Measurements from ENCODE around the gene GSTO1. TPM values are rescaled to one million over a fixed set of nuclear protein-coding genes. Genes with fewer than 3 reads are reported as not detected.

The GSTO1 gene
- total RNA-seq, 1 donor from 2014 or later: 189 TPM

DNA sequence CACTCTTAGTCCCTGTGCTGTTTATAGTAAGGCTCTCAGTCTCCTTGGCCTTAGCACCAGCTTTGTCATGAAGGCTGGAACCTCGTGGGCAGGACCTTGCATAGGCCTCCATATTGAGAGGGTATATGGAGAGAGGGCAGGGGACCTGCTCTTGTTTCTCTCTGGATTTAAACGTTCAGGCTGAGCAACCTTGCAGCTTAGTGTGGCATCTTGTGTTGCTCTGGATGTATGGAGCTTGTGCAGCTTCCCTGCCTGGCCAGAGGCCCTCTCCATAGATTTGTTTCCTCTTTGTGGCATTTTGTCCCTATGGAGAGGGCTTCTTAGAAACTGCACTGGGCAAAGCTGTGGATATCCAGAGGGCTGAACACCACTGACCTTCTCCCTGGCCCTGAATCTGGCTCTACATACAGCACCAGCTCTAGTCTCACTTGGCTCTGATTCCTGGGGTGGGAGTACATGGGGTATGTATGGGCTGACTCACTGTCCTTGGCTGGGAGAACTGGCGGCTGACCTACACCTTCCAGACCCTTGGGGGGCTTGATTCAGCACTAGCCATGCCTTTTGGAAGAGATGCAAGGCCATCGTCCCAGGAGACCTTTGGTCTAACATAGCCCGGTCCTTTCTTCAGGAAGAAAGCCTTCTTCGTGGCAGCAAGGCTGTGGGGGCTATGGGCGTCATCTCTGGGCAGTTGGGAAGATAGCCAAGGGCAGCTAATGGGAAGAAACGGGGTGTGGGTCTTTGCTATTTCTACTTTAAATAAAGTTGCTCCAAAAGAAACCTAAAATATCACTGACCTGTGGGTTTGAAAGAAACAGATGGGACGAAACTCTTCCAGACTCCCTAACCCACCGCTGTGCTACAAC is 53.1 kb downstream of the GSTO1 start:
- Histone ChIP-seq H3K9me3 (replicated peaks) (no peaks in the 10 kb centered on the region), H3K4me3 (no peak overlapping the region), H3K27me3 (ENCODE audit: low read depth) (no peaks in the 10 kb centered on the region), H3K4me1 (peaks cover 100% of the 10 kb centered on the region), H3K36me3 (peaks cover 14% of the 10 kb centered on the region), H3K27ac (replicated peaks) (peak overlapping the region; percentile 94)
- TF ChIP-seq, protein P1, sequence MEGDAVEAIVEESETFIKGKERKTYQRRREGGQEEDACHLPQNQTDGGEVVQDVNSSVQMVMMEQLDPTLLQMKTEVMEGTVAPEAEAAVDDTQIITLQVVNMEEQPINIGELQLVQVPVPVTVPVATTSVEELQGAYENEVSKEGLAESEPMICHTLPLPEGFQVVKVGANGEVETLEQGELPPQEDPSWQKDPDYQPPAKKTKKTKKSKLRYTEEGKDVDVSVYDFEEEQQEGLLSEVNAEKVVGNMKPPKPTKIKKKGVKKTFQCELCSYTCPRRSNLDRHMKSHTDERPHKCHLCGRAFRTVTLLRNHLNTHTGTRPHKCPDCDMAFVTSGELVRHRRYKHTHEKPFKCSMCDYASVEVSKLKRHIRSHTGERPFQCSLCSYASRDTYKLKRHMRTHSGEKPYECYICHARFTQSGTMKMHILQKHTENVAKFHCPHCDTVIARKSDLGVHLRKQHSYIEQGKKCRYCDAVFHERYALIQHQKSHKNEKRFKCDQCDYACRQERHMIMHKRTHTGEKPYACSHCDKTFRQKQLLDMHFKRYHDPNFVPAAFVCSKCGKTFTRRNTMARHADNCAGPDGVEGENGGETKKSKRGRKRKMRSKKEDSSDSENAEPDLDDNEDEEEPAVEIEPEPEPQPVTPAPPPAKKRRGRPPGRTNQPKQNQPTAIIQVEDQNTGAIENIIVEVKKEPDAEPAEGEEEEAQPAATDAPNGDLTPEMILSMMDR (IDR thresholded peaks at IDR 0.05; ENCODE audit: borderline replicate concordance): no peak
- DNase-seq: no peak
- intact Hi-C loops (cut with micrococcal nuclease): loop anchor here (5.0 kb wide), 1 partner anchor 44 kb away; the partner anchor contains the start of gene CFAP58

DNA sequence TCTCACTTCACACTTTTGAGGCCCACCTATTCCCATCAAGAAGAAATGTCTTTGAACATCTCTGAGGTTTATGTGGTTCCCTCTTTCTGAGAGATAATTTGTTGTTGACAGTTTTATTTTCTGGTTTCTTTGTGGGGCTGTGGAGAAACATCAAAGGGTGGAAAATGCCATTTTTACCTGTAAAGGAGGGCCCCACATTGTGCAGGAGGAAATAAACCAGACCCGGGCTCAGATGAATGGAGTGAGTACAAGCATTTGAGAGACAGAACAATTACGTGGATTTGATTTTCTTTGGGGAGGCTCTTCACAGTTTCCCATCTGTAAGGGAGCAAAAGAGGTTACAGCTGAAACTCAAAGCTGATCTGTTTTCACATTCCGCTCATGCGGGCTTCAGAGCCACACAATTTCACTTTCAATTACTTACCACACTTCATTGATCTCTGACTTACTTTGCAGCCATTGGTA is 53.8 kb downstream of the GSTO1 start:
- H3K36me3 ChIP-seq: peaks cover 20% of the 10 kb centered on the region
- H3K4me1 ChIP-seq: peaks cover 100% of the 10 kb centered on the region
- TF ChIP-seq, protein P1 (IDR thresholded peaks at IDR 0.05; ENCODE audit: borderline replicate concordance): no peak
- H3K27ac ChIP-seq (replicated peaks): peak overlapping the region; percentile 94
- intact Hi-C loops (cut with micrococcal nuclease): loop anchor here (5.0 kb wide), 1 partner anchor 44 kb away; the partner anchor contains the start of gene CFAP58
- H3K27me3 ChIP-seq (ENCODE audit: low read depth): no peaks in the 10 kb centered on the region
- H3K4me3 ChIP-seq: no peak overlapping the region
- DNase-seq: no peak
- H3K9me3 ChIP-seq (replicated peaks): no peaks in the 10 kb centered on the region

DNA sequence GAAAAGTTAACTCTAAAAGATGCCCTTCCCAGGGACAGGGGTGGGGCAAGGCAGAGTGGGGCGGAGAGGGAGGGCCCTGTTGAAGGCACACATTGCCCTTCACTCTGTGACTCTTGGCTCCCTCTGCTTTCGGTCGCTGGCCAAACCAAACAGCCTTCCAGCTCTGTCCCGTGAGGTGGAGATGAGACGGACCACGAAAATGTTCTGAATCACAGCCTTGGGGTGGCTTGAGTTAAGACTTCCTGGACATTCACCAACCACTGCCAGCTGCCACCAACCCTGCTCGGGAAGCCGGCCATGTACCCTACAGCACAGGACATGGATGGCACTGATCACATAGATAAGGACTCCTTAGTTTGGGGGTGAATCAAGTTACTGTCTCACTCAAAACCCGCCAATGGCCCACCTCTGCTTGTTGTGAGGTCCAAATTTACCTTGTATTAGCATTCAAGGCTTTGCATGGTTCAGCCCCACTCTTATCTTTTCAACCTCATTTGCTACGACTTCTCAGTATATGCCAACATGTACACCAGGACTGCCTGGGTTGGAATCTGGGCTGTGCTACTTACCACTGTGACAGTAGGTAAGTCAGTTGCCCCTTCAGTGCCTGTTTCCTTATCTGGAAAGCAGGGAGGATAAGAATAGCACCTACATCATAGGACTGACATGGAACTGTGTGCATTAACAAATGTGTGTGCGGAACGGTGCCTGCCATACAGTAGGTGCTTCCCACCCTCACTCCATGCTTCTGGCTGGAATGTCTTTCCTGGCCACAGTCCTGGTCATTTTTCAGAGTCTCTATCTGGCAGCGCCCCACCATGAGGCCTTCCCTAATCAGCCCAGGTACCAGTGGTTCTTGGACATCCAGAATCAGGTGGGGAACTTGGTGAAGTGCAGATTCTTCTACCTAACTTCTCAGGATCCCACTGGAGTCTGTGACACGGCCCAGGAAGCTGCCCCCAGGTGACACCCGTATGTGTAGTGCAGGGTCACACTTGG is 55.6 kb downstream of the GSTO1 start:
- Histone ChIP-seq H3K4me3 (peak overlapping the region; percentile 32), H3K4me1 (peaks cover 100% of the 10 kb centered on the region), H3K27me3 (ENCODE audit: low read depth) (no peaks in the 10 kb centered on the region), H3K36me3 (peaks cover 38% of the 10 kb centered on the region), H3K27ac (replicated peaks) (peak overlapping the region; percentile 94), H3K9me3 (replicated peaks) (no peaks in the 10 kb centered on the region)
- TF ChIP-seq, protein P1 (IDR thresholded peaks at IDR 0.05; ENCODE audit: borderline replicate concordance): no peak
- intact Hi-C loops (cut with micrococcal nuclease): loop anchor here (5.0 kb wide), 1 partner anchor 42 kb away; the partner anchor contains the start of gene CFAP58
- peak; percentile 79 for DNase-seq

DNA sequence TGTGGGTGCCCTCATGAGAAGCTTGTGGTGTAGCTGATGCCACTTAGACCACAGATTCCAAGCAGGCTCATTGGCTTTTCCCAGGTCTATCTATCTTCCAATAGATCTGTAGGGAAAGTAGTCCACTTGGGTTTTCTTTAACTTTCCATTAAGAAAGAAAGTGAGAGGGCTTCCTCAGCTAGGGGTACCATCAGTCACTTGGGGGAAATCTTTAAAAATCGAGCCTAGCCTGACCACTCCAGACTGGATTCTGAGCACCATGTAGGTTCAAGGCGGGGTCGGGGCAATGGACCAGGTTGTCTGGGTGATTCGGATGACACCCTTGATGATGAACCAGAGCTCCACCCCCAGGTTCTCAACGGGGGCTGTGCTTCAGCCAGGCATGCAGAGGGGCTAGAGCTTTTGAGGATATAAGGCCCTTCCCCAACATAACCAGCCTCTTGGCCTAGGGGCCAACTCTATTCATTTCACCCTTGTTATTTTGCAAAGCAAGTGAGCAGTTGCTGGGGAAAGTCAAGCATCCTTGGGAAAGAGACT is 56.6 kb downstream of the GSTO1 start:
- H3K9me3 ChIP-seq (replicated peaks): no peaks in the 10 kb centered on the region
- peaks cover 100% of the 10 kb centered on the region for H3K4me1 ChIP-seq
- no peak overlapping the region for H3K4me3 ChIP-seq
- TF ChIP-seq, protein P1 (IDR thresholded peaks at IDR 0.05; ENCODE audit: borderline replicate concordance): no peak
- peak overlapping the region; percentile 94 for H3K27ac ChIP-seq (replicated peaks)
- H3K27me3 ChIP-seq (ENCODE audit: low read depth): no peaks in the 10 kb centered on the region
- intact Hi-C loops (cut with micrococcal nuclease): no loop called here
- peaks cover 44% of the 10 kb centered on the region for H3K36me3 ChIP-seq
- no peak for DNase-seq

All from left ventricle myocardium inferior (tissue), 1 donor.